HG02588 (cell line): Measurements from ENCODE around the gene PRSS50.

Experiments
- ATAC-seq: cut with Tn5 transposase; IDR thresholded peaks from one replicate; pipeline ENCODE4 v1.9.1; 2021; ENCODE audit warnings: mild to moderate bottlenecking, moderate library complexity; ENCODE audit not compliant: unreplicated experiment

PRSS50 gene

GRCh38 chr3:46671541-46672348, 45.9 kb downstream of the PRSS50 start:
- no peak for ATAC-seq

GRCh38 chr3:46670891-46671427, 46.7 kb downstream of the PRSS50 start:
- no peak for ATAC-seq

GRCh38 chr3:46670000-46670890, 47.4 kb downstream of the PRSS50 start:
- ATAC-seq = no peak

GRCh38 chr3:46669191-46669999, 48.3 kb downstream of the PRSS50 start:
- ATAC-seq = no peak

GRCh38 chr3:46668591-46668990, 49.1 kb downstream of the PRSS50 start:
- no peak for ATAC-seq

- no peak for ATAC-seq
Measured at GRCh38 chr3:46668116-46668515, 49.6 kb downstream of the PRSS50 start.

GRCh38 chr3:46667657-46668056, 50.0 kb downstream of the PRSS50 start:
- no peak for ATAC-seq

GRCh38 chr3:46667061-46667621, 50.5 kb downstream of the PRSS50 start:
- ATAC-seq = no peak

GRCh38 chr3:46666453-46666845, 51.2 kb downstream of the PRSS50 start:
- ATAC-seq = no peak

- no peak for ATAC-seq
Measured at GRCh38 chr3:46665763-46666452, 51.8 kb downstream of the PRSS50 start.

GRCh38 chr3:46664971-46665762, 52.5 kb downstream of the PRSS50 start:
- no peak for ATAC-seq

GRCh38 chr3:46664188-46664970, 53.3 kb downstream of the PRSS50 start:
- ATAC-seq = no peak

- ATAC-seq = no peak
Measured at GRCh38 chr3:46663591-46664135, 54.0 kb downstream of the PRSS50 start.

GRCh38 chr3:46662771-46663551, 54.7 kb downstream of the PRSS50 start:
- no peak for ATAC-seq
